Jurkat, Clone E6-1 (cell line): ENCODE data around the gene ENO3.

ENCODE experiments used
- DNase-seq: peaks from one replicate; pipeline ENCODE4 v3.0.0-alpha.2; 2011; ENCODE audit warnings: low read depth, low spot score
- H3K4me3 ChIP-seq: 2 replicates; pipeline ENCODE4 v1.5.1; 2011; ENCODE audit warnings: mild to moderate bottlenecking, low read length, control low read depth, moderate library complexity

ENO3 gene

DNA sequence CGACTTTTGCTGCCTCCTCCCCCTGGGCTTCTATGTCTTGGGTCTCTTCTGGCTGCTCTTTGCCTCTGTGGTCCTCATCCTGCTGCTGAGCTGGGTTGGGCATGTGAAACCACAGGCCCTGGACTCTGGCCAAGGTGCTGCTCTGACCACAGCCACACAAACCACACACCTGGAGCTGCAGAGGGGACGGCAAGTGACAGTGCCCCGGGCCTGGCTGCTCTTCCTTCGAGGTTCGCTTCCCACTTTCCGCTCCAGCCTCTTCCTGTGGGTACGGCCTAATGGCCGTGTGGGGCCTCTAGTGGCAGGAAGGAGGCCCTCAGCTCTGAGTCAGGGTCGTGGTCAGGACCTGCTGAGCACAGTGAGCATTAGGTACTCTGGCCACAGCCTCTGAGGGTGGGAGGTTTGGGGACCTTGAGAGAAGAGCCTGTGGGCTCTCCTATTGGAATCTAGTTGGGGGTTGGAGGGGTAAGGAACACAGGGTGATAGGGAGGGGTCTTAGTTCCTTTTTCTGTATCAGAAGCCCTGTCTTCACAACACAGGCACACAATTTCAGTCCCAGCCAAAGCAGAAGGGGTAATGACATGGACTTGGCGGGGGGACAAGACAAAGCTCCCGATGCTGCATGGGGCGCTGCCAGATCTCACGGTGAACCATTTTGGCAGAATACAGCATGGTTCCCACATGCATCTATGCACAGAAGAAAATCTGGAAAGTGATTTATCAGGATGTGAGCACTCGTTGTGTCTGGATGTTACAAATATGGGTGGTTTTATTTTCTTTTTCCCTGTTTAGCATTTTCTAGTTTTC lies 16.5 kb upstream of the ENO3 start:
- no peak for DNase-seq
- no peak overlapping the region for H3K4me3 ChIP-seq

DNA sequence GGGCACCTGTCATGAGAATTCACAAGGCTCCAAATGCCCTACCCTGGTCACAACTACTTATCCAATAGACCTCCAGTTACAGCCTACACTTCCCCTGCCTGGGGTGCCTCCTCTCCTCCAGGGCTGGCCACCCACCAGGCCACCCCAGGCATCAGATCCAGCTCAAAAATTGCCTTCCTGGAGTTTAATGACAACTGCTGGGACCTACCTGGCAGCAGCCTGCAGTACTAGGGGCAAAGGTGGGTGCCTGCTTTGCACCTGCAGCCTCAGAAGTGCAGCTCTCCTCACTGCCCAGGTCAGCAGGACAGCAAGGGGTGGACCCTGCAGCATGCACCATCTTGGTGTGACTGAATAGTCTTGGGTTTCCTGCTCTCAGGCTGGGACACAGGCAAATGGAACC lies 15.3 kb upstream of the ENO3 start:
- DNase-seq, result no peak
- H3K4me3 ChIP-seq, result no peak overlapping the region

DNA sequence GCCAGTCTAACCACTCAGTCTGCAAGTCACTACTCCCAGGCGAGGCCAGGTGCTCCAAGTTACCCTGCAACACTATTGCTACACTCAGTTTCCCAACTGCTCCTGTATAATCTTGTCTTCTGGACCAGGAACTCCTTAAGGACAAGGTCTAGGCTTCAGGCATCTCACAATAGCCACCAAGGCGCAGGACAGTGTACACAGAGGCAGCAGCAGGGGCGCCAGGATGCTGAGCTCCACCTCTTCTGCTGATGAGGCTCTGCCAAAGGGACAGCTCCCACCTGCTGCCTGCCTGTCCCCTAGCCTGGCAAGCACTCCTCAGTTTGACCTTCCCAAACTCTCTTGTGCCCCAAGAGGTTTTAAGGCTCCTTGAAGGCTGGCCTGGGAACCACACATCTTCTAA lies 14.5 kb upstream of the ENO3 start:
- DNase-seq, result no peak
- no peak overlapping the region for H3K4me3 ChIP-seq

DNA sequence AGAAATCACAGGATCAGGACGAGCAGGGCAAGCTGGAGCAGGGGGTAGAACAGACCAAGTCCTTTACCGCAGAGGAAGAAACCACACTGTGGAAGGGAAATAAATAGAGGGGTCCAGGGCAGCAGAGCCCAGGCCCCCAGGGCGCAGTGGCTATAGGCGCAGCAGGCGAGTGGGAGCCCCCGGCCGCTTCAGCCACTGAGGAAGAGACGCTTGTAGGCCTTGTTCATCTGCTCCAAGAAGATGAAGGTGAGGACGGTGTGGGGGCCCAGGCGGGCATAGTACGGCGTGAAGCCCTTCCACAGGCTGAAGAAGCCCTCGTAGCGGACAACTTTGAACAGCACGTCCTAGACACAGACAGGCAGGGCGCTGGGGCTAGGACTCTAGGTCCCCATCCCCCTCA lies 13.4 kb upstream of the ENO3 start:
- no peak for DNase-seq
- H3K4me3 ChIP-seq, result no peak overlapping the region

DNA sequence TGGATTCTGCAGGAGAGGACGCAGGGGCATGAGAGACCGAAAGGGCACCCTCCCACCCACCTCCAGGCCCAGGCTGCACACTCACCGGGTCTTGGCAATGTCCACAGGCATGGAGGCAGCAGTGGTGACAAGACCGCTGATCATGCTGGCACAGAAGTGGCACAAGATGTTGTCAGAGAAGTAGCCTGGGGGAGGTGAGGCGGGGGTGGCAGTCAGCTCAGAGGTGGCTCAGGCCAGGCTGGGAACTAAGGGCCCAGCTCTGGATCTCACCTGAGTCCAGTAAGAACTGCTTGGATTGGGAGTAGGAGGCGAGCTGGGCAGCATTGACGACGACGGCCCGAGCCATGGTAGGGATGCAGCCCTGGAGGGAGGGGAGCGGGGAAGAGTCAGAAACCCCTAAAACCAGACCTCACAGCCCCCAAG lies 12.8 kb upstream of the ENO3 start:
- no peak overlapping the region for H3K4me3 ChIP-seq

DNA sequence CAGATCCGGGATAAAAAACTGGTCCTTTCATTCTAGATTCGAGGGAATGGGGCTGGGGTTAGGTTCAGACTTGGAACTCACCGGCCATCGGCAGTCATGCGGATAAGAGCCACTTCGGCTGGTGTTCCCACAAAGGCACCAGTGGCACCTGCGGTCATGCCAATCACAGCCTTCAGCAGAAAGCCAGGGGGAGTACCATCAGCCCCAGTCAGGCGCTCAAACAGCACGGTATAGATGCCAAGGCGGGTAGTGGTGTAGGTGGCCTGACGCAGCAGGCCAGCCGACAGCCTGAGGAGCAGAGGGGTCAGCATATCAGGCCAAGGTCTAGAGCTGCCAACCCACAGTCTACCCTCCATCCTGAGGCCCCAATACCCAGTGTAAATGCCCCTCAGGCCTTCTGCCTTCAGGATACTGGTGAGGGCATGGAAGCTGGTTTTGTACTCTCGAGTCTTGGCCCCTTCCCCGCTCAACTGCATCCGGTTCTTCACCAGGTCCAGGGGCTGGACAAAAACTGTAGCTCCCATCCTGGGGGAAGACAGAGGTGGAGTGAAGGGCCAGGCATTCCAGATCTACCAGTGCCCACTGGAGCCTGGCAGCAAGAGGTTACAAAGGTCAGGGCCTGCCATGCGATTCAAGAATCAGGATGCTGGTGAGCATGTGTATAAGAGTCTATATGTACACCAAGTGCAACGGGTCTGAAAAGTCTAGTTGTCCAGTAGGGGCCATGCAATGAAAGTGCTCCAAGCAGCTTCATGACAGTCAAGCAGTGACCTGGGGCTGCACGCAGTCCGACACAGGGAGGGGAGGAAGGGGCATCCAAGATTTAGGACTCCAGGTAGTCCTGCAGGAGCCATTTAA lies 12.0 kb upstream of the ENO3 start:
- peak overlapping the region; percentile 98 for H3K4me3 ChIP-seq
- no peak for DNase-seq

More for the DNA sequence above, 12.8 kb upstream of the ENO3 start:
- DNase-seq, result no peak

DNA sequence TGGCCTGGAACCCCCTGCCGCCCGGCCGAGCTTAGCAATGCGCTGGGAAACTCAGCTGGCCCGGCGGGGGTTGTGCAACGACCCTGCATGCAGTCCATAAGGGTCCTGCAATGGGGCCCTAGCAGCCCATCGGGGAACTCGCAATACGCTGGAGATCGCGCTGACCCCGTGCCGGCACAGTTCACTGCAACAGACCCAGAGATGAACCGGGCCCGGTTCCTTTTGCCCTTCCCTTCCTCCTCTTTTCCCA lies 11.4 kb upstream of the ENO3 start:
- peak overlapping the region; percentile 98 for H3K4me3 ChIP-seq
- DNase-seq, result no peak

DNA sequence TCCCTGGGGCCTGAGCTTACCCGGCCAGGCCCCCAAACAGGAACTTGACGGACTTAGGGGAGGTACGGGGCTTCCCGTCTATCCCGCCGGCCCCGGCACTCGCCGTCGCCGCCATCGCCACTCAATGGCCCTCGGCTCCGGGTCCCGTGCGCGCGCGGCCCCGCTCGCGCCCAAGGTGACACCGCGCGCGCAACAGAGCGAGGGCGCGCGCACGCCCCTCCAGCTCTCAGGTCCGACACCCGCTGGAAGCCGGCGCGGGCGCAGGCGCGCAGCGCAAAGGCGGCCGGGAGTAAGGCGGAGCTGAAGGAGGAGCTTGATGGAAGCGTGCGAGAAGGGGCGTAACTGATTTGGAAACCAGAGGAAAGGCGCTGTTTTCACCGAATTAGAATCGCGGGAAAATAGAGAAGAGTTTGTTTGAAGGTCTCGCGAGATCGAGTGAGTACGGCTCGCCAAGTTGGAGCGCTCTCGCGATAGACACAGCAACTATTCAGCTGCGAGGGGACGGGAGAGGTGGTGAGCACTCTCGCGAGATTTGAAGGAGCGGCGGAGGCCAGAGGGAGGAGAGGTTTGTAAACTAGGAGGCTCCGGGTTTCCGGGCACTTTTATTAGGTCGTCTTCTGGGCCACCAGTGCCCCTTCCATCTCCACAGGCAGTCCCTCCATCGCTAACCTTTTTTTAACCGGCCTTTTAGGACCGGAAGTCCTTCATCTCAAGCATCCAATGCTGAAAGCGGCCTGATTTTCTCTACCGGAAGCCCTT lies 10.9 kb upstream of the ENO3 start, which contains the start of the genes RNF167 and SLC25A11:
Gene RNF167 (plus strand): TSS at position 473 of the 759 bp plus-strand sequence. CDS start 642 bp downstream, outside the sequence.
Gene SLC25A11 (minus strand): TSS at position 251 of the 759 bp plus-strand sequence. CDS start 136 bp downstream, at position 115.
- H3K4me3 ChIP-seq, result peak within 1 kb of the TSS; percentile 98
- DNase-seq, result peak; percentile 100

DNA sequence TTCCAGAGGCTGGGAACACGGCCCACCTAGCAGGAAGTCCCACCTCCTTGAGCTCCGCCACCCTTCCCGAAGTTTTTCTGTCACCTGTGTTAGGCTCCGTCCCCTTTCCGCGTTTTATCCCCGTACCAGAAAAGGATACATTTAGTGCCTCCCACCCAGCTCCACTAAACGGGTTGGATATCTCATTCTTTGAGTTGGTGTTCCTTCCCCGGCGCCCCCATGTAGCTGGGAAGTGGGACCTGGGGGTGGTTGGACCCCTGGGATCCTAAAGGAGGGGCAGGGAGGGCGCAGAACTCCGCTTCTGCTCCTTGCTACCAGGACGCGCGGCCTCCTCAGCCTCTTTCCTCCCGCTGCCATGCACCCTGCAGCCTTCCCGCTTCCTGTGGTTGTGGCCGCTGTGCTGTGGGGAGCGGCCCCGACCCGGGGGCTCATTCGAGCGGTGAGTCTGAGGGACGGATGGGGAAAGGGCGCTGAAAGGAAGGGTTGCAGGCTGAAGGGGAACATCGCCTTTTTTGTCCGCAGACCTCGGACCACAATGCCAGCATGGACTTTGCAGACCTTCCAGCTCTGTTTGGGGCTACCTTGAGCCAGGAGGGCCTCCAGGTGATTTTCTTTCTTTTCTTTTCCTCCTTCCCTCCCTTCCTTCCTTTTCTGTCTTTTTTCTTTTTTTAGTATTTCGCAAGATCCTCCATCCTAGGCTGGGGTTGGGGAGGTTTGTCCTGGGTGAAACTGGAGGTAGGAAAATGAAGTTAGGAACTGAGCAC lies 10.2 kb upstream of the ENO3 start:
- no peak for DNase-seq
- peak overlapping the region; percentile 98 for H3K4me3 ChIP-seq

DNA sequence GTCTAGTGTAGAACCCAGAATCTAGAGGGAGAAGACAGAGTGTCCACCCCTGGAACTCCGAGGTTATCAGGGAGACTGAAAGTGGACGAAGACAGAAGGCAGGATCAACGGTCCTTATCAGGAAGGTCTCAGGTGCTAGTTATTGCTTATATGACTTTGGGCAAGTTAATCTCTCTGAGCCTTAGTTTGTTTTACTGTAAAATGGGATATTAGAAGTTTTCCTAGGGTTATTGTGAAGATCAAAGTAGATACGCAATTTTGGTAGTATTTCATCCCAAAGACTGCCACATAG lies 9.7 kb upstream of the ENO3 start:
- H3K4me3 ChIP-seq, result peak overlapping the region; percentile 98
- no peak for DNase-seq

DNA sequence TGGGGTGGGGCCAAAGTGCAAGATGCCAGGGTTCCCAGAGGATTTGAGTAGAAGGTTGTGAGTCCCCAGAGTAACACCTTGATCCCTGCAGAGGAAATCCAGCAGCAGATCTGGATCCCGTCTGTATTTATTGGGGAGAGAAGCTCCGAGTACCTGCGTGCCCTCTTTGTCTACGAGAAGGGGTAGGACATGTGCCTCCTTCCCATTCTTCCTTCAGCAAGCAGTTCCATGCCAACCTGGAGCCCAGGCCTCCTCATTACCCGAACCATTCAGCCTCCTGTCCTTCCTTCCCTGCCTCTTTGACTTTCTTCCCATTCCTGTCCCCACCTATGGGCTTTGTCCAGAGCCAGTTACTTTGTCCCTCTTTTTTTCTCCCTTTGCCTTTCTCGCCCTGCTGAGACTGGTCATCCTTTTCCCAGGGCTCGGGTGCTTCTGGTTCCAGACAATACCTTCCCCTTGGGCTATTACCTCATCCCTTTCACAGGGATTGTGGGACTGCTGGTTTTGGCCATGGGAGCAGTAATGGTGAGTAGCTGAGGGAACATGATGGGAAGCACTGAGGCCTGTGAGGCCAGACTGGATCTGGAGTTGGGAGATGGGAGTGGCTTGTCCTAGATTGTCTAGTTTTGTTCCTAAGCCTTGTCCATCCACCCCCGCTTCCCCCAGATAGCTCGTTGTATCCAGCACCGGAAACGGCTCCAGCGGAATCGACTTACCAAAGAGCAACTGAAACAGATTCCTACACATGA lies 8.0 kb upstream of the ENO3 start:
- no peak overlapping the region for H3K4me3 ChIP-seq
- DNase-seq, result no peak

DNA sequence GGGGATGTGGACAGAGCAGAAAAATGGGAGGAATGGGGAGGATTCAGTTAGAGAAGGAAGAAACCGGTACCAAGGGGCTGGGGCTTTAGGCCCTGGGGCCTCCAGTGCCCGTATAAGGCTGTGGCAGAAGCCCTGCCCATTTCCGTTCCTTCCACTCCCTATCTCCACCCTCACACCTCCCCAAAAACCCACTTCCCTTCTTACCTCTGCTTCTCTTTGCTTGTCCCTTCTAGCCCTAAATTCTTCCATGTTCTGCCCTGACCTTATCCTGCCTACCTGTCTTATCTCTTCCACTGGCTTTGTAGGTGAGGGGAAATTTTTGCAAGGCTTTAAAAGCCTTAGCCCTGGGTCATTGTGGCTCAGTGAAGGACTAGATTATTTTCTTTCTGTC lies 6.8 kb upstream of the ENO3 start:
- DNase-seq, result peak; percentile 89
- peak overlapping the region; percentile 92 for H3K4me3 ChIP-seq

DNA sequence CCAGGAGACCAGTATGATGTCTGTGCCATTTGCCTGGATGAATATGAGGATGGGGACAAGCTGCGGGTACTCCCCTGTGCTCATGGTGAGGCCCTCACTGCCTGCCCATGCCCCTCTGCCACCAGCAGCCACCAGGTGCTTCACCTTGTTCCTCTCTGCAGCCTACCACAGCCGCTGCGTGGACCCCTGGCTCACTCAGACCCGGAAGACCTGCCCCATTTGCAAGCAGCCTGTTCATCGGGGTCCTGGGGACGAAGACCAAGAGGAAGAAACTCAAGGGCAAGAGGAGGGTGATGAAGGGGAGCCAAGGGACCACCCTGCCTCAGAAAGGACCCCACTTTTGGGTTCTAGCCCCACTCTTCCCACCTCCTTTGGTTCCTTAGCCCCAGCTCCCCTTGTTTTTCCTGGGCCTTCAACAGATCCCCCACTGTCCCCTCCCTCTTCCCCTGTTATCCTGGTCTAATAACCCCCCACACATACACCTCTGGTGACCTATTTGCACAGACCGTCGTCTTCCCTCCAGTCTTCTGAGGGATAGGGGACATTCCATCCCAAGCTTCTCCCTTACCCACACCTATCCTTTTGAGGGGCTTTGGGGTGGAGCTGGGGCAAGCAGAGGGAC lies 6.3 kb upstream of the ENO3 start:
- peak overlapping the region; percentile 92 for H3K4me3 ChIP-seq
- DNase-seq, result no peak

DNA sequence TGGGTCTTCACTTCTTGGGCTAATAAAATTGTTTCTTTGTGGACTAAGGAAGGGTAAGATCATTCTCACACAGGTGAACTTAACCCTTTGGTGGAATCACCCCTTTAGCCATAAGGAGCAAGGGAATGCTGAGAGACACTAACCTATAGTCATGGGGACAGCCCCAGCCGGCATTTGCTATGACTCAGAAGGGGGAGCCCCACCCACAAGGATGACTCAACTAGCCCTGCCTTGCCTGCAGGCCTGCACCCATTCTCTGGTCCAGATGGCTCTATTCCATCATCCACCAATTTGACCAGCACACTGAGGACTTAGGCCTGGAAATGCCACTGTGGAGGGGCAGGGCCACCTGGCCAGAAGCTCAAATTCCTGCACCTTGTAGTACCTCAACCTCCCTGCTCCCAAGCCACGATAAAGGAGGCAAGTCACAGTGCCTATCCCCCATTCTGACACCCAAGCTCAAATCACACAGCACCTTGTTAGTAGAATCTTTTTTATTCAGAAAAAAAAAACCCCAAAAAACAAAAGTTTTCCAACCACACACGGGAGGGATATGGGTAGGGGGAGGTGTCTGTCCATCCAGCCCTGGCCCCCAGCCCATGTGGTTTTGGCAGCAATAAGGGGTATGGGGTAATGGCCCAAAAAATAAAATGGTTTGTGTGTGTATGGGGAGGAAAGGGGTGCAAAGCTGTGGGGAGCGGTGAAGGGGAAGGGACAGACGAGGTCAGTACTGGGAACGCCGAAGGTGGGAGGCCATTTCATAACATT lies 5.6 kb upstream of the ENO3 start:
- peak overlapping the region; percentile 92 for H3K4me3 ChIP-seq
- no peak for DNase-seq

DNA sequence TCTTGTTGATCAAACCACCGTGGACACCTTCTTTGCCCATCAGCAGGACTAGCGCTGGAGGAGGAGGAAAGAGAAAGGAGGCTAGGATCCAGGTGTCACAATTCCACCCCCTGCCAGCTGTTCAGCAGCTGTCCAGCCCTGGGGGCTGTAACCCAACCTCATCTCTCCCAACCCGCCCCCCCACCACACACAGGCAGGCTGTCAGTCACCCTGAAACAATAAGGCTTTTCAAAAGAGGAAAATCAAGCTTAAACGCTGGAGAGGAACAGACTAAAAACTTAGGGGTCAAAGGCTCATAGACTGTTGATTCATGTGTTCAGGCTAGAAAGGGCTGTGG lies 5.0 kb upstream of the ENO3 start:
- DNase-seq, result no peak
- H3K4me3 ChIP-seq, result peak overlapping the region; percentile 92

DNA sequence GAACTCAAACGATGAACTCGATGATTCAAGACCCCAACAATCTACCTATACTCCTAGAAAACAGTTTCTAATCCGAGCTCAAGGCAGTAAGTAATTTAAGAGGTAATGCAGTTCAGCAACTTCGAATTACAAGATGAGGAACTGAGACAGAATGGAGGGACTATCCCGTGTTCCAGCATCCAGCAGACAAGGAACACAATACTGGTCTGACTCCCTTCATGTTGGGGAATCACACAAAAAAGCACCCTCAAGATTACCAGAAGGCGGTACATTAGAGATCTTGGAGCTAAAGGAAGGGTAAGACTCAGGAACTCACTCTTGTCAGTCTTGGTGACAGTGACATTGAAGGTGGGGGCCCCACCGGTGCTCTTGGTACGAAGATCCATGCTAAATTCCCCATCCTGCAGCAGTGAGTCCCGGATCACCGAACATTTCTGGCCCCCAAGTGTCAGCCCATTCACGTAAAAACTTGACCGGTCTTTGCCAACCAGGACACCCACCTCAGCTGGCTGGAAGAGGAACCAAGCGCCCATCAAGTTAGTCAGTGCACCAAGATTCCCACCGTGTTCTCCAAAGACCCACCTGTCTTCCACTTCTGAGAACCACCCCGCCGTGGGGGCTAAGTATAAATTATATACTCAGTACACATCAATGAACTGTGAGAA lies 4.5 kb upstream of the ENO3 start:
- no peak for DNase-seq

DNA sequence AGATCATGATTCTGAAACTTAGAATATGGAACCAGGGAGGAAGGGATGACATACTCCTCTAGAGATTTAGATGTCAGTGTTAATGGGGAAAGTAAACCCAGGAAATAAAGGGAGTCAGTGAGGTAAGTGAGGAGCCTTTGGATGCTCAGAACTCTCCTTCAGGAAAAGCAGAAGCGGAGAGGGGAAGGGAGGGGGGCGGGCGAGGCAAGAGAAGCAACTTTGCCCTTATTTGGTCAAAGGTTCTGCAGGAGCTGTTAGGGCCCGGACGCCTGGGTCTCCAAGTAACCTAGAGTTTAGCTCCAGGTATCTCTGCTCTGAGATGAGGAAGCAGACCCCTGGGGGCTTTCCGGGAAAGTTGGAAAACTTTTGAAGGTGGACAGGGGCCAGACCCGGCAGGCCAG lies 3.9 kb upstream of the ENO3 start:
- H3K4me3 ChIP-seq, result peak overlapping the region; percentile 92
- no peak for DNase-seq

More for the DNA sequence above, 4.5 kb upstream of the ENO3 start:
- peak overlapping the region; percentile 92 for H3K4me3 ChIP-seq
